ENCODE results near the gene EEF1B2.

- TF ChIP-seq POLR2A (IDR thresholded peaks at IDR 0.05; ENCODE audit: low read length) (no peak), GATA1 (IDR thresholded peaks at IDR 0.05; ENCODE audit: low read depth, low read length) (no peak)
These were observed 941 bp upstream of the EEF1B2 start for GRCh38 chr2:206158563-206159345.
